ENCODE data around the gene TOM1L2.
"Not testable (repeated sequence)": the region's sequence is repeated elsewhere in the genome, so short reads cannot be mapped to it uniquely, and the experiment has no call there.

The TOM1L2 gene

GRCh38 chr17:17972126-17972951, at the start of gene TOM1L2, which contains the start of gene DRC3:
TSS of gene TOM1L2 (minus strand) at chr17:17972400. CDS start at chr17:17972313, 87 bp downstream.
TSS of gene DRC3 (plus strand) at chr17:17972862. CDS start at chr17:17977599, 4,737 bp downstream.
- peak; percentile 100 for DNase-seq (ENCODE audit: low read depth in 2 of 2)

- no peak for DNase-seq (ENCODE audit: low read depth in 2 of 2)
Observed at GRCh38 chr17:18021372-18021771, 49.2 kb upstream of the TOM1L2 start.

GRCh38 chr17:18020971-18021370, 48.8 kb upstream of the TOM1L2 start:
- DNase-seq (ENCODE audit: low read depth in 2 of 2) = no peak

- no peak for DNase-seq (ENCODE audit: low read depth in 2 of 2)
Observed at GRCh38 chr17:18019838-18020154, 47.6 kb upstream of the TOM1L2 start.

GRCh38 chr17:18018411-18018921, 46.3 kb upstream of the TOM1L2 start:
- no peak for DNase-seq (ENCODE audit: low read depth in 2 of 2)

- DNase-seq (ENCODE audit: low read depth in 2 of 2) = no peak
Observed at GRCh38 chr17:18017958-18018357, 45.8 kb upstream of the TOM1L2 start.

- no peak for DNase-seq (ENCODE audit: low read depth in 2 of 2)
Observed at GRCh38 chr17:18016426-18016825, 44.2 kb upstream of the TOM1L2 start.

- DNase-seq (ENCODE audit: low read depth in 2 of 2) = no peak
Observed at GRCh38 chr17:18015593-18015992, 43.4 kb upstream of the TOM1L2 start.

- DNase-seq (ENCODE audit: low read depth in 2 of 2) = no peak
Observed at GRCh38 chr17:18014006-18014405, 41.8 kb upstream of the TOM1L2 start.

- DNase-seq (ENCODE audit: low read depth in 2 of 2) = no peak
Observed at GRCh38 chr17:18011286-18011685, 39.1 kb upstream of the TOM1L2 start.

GRCh38 chr17:18009609-18010420, 37.6 kb upstream of the TOM1L2 start:
- no peak for DNase-seq (ENCODE audit: low read depth in 2 of 2)

GRCh38 chr17:18008496-18009268, 36.5 kb upstream of the TOM1L2 start:
- no peak for DNase-seq (ENCODE audit: low read depth in 2 of 2)

GRCh38 chr17:18006495-18007239, 34.5 kb upstream of the TOM1L2 start:
- no peak for DNase-seq (ENCODE audit: low read depth in 2 of 2)

- DNase-seq (ENCODE audit: low read depth in 2 of 2) = no peak
Observed at GRCh38 chr17:18005496-18005895, 33.3 kb upstream of the TOM1L2 start.

GRCh38 chr17:18004884-18005305, 32.7 kb upstream of the TOM1L2 start:
- DNase-seq (ENCODE audit: low read depth in 2 of 2) = no peak

GRCh38 chr17:18004345-18004744, 32.1 kb upstream of the TOM1L2 start:
- no peak for DNase-seq (ENCODE audit: low read depth in 2 of 2)

GRCh38 chr17:18002171-18002570, 30.0 kb upstream of the TOM1L2 start:
- no peak for DNase-seq (ENCODE audit: low read depth in 2 of 2)

- no peak for DNase-seq (ENCODE audit: low read depth in 2 of 2)
Observed at GRCh38 chr17:18000030-18000408, 27.8 kb upstream of the TOM1L2 start.

- no peak for DNase-seq (ENCODE audit: low read depth in 2 of 2)
Observed at GRCh38 chr17:17999364-18000029, 27.3 kb upstream of the TOM1L2 start.

GRCh38 chr17:17998934-17999333, 26.7 kb upstream of the TOM1L2 start:
- no peak for DNase-seq (ENCODE audit: low read depth in 2 of 2)

GRCh38 chr17:17995887-17996286, 23.7 kb upstream of the TOM1L2 start:
- DNase-seq (ENCODE audit: low read depth in 2 of 2) = not testable (repeated sequence)
